GM12878 (cell line): ENCODE measurements around the gene NFU1. TPM values are rescaled to one million over a fixed set of nuclear protein-coding genes. Genes with fewer than 3 reads are reported as not detected.

Experiments used
- ATAC-seq: fragments of 200-7000 bp; cut with Tn5 transposase; 3 replicates; pipeline ENCODE4 v1.9.1; 2020; ENCODE audit warnings: mild to moderate bottlenecking, moderate library complexity
- BruUV-seq: library from RNA; stranded (reverse); fragments of 400-500 nt; replicated peaks from 2 replicates; lab custom pipeline; 2021; lab: Mats Ljungman, UMichigan
- CTCF ChIA-PET: fragments of 300-600 bp; sonication (Branson Sonifier 250); formaldehyde crosslinking; extraction: SDS; loops from one replicate; lab custom pipeline; 2021; ENCODE audit warnings: inconsistent platforms; lab: Yijun Ruan, JAX
- POLR2A ChIA-PET: fragments of 350-600 bp; formaldehyde crosslinking; extraction: SDS; loops from one replicate; lab custom pipeline; 2021; ENCODE audit warnings: inconsistent platforms; lab: Charles Lee
- RAD21 ChIA-PET: fragments of 300-600 bp; sonication (Branson Sonifier 250); formaldehyde crosslinking; loops from one replicate; lab custom pipeline; 2023; ENCODE audit warnings: antibody characterized with exemption; ENCODE audit not compliant: unreplicated experiment; lab: Charles Lee
- SMC1A ChIA-PET: fragments of 300-600 bp; sonication (Branson Sonifier 250); formaldehyde crosslinking; loops from one replicate; lab custom pipeline; 2023; ENCODE audit not compliant: unreplicated experiment, uncharacterized antibody; lab: Charles Lee
- DNase-seq: peaks from one replicate; pipeline ENCODE4 v3.0.0-alpha.2; 2011; ENCODE audit warnings: low read depth, low spot score
- FAIRE-seq: peaks from 3 replicates; lab custom pipeline; 2011; peaks lifted over from hg19 to GRCh38; lab: Jason Lieb, UNC
- H2AFZ ChIP-seq: 2 replicates; pipeline ENCODE4 v1.6.0; 2011; ENCODE audit warnings: low read depth, low read length, control low read depth; ENCODE audit not compliant: control insufficient read depth
- H3K27ac ChIP-seq: 2 replicates; pipeline ENCODE4 v1.5.1; 2011; ENCODE audit warnings: control low read depth; ENCODE audit not compliant: control insufficient read depth, insufficient read depth
- H3K27me3 ChIP-seq, 2 experiments: replicated peaks in 1 of 2; 2 replicates each; pipeline versions ENCODE4 v1.6.0 to v1.6.1; 2011; ENCODE audit warnings: low read length in 1 of 2; ENCODE audit not compliant: control insufficient read depth in 2 of 2, insufficient read depth in 2 of 2
- H3K36me3 ChIP-seq, 2 experiments: 2 replicates each; pipeline ENCODE4 v1.5.1; 2011; ENCODE audit warnings: low read length in 1 of 2; ENCODE audit not compliant: control insufficient read depth in 2 of 2, insufficient read depth in 2 of 2
- H3K4me1 ChIP-seq: 2 replicates; pipeline ENCODE4 v1.6.1; 2011; ENCODE audit warnings: mild to moderate bottlenecking, low read length, moderate library complexity, mixed read lengths; ENCODE audit not compliant: control insufficient read depth, insufficient read depth
- H3K4me2 ChIP-seq: 2 replicates; pipeline ENCODE4 v1.6.0; 2011; ENCODE audit warnings: control low read depth; ENCODE audit not compliant: control insufficient read depth, insufficient read depth
- H3K4me3 ChIP-seq: fragments of 200-600 bp; sonication (generic); 2 replicates; pipeline ENCODE4 v1.5.1; 2016
- H3K79me2 ChIP-seq: 2 replicates; pipeline ENCODE4 v1.6.0; 2011; ENCODE audit warnings: low read length; ENCODE audit not compliant: control insufficient read depth, insufficient read depth
- H3K9ac ChIP-seq: 2 replicates; pipeline ENCODE4 v1.8.0; 2011; ENCODE audit warnings: low read length, control low read depth, mixed read lengths; ENCODE audit not compliant: control insufficient read depth, insufficient read depth
- H3K9me3 ChIP-seq: replicated peaks from 3 replicates; pipeline ENCODE4 v1.5.1; 2011; ENCODE audit warnings: mild to moderate bottlenecking, low read length; ENCODE audit not compliant: control insufficient read depth, insufficient read depth
- H4K20me1 ChIP-seq: 2 replicates; pipeline ENCODE4 v1.6.0; 2011; ENCODE audit not compliant: control insufficient read depth, insufficient read depth
- BACH1 ChIP-seq: fragments of 450-650 bp; IDR thresholded peaks from 2 replicates; pipeline ENCODE4 v1.6.1; 2017; ENCODE audit warnings: mild to moderate bottlenecking, borderline replicate concordance
- CBX3 ChIP-seq: fragments of 200-600 bp; sonication (generic); IDR thresholded peaks from 2 replicates; pipeline ENCODE4 v1.6.1; 2016; ENCODE audit warnings: low read depth, borderline replicate concordance
- ETV6 ChIP-seq, 2 experiments: fragments of 450-650 bp in 1 of 2; IDR thresholded peaks in 1 of 2; conservative IDR thresholded peaks in 1 of 2; 2 replicates each; pipeline ENCODE4 v1.6.1; 2014; ENCODE audit warnings: antibody characterized with exemption in 1 of 2, borderline replicate concordance in 1 of 2, low read depth in 1 of 2, mild to moderate bottlenecking in 1 of 2, moderate library complexity in 1 of 2
- FOXK2 ChIP-seq: fragments of 450-650 bp; IDR thresholded peaks from 2 replicates; pipeline ENCODE4 v1.6.1; 2017; ENCODE audit warnings: mild to moderate bottlenecking, moderate library complexity
- IKZF2 ChIP-seq, 2 experiments: fragments of 450-650 bp; IDR thresholded peaks; 2 replicates each; pipeline ENCODE4 v1.6.1; 2017; ENCODE audit warnings: mild to moderate bottlenecking in 2 of 2, moderate library complexity in 2 of 2
- MXI1 ChIP-seq: fragments of 150-350 bp; IDR thresholded peaks from 2 replicates; pipeline ENCODE4 v1.6.1; 2011; ENCODE audit warnings: low read depth, mild to moderate bottlenecking, inconsistent platforms, low read length, improper control_type of control experiment
- NBN ChIP-seq: fragments of 450-650 bp; IDR thresholded peaks from 2 replicates; pipeline ENCODE4 v1.6.1; 2016
- RAD21 ChIP-seq: IDR thresholded peaks from 2 replicates; pipeline ENCODE4 v1.6.1; 2011; ENCODE audit warnings: mild to moderate bottlenecking, low read depth, low read length, moderate library complexity; ENCODE audit not compliant: insufficient read depth
- RAD51 ChIP-seq: fragments of 450-650 bp; IDR thresholded peaks from 2 replicates; pipeline ENCODE4 v1.6.1; 2016; ENCODE audit warnings: moderate library complexity, mild to moderate bottlenecking, inconsistent platforms
- WGBS: methylation state at CpG from one replicate; pipeline ENCODE4 v1.1.6; 2016; ENCODE audit warnings: low lambda C conversion rate; ENCODE audit not compliant: insufficient replicate concordance, insufficient coverage; ENCODE audit errors: missing lambda C conversion rate; 5-methylcytosine and 5-hydroxymethylcytosine counted together
- in situ Hi-C: fragments of 300-500 bp; cut with MboI; formaldehyde crosslinking; loops from 9 replicates; pipeline ENCODE4 v1.14.3; 2018; ENCODE audit warnings: mixed read lengths
- intact Hi-C: fragments of 100-400 bp; cut with micrococcal nuclease; formaldehyde crosslinking; loops from one replicate; pipeline ENCODE4 v1.14.2; 2022; ENCODE audit not compliant: unreplicated experiment
- polyA plus RNA-seq, 11 experiments: library from polyadenylated mRNA; depleted of rRNA in 4 of 11; unstranded in 6 of 11; stranded (reverse) in 5 of 11; fragments of >200 nt; fragmentation: Nextera tagmentation in 4 of 11; fragmentation: Illumina TruSeq in 1 of 11; extraction: Ambion mirVana in 4 of 11; extraction: Trizol in 1 of 11; gene quantifications; 1 replicate in 1 of 11; 2 replicates in 10 of 11; pipeline versions ENCODE4 v1.2.1 to v1.2.3, GENCODE V29; 2011 to 2016; ENCODE audit warnings: inconsistent platforms in 2 of 11, missing spikeins in 2 of 11, low read depth in 1 of 11
- total RNA-seq, 4 experiments: library from RNA; depleted of rRNA in 3 of 4; stranded (reverse); fragments of >200 nt in 3 of 4; fragmentation: Illumina TruSeq in 1 of 4; extraction: Trizol in 1 of 4; gene quantifications; 2 replicates each; pipeline versions ENCODE4 v1.2.1 to v1.2.3, GENCODE V29; 2013 to 2021
- TF ChIP-seq, protein P1 (sequence below): fragments of 450-650 bp; IDR thresholded peaks from 2 replicates; pipeline ENCODE4 v1.6.1; 2016; ENCODE audit warnings: mild to moderate bottlenecking

Gene NFU1
- total and polyA plus RNA-seq, 10 of the 15 experiments (the other 5 are each of a cell fraction or from before 2014, with no cell fraction given), result 27.3 to 86.0 (median 41.5) TPM

DNA sequence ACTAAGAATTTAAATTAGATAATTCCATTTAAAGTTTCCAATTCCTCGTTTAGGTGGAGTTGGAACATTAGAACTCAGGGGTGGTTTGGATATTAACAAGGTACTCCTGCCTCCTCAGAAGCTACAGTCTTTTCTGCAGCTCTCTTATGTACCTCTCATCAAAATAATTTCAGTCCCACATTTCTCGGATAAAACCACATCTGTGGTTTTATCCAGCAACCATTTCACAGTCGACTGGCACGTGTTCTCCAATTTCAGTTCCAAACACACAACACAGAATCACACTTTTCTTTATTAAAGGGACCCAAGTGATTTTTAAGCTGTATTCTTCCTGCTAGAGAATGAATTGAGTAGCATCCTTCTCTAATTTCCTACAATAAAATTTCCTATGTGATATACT is 22.7 kb upstream of the NFU1 start:
- H3K4me2 ChIP-seq, result no peak overlapping the region
- POLR2A ChIA-PET, result no interaction called here
- intact Hi-C loops, result no loop called here
- no peaks in the 10 kb centered on the region for H4K20me1 ChIP-seq
- no peak for TF ChIP-seq MXI1
- TF ChIP-seq, protein P1, sequence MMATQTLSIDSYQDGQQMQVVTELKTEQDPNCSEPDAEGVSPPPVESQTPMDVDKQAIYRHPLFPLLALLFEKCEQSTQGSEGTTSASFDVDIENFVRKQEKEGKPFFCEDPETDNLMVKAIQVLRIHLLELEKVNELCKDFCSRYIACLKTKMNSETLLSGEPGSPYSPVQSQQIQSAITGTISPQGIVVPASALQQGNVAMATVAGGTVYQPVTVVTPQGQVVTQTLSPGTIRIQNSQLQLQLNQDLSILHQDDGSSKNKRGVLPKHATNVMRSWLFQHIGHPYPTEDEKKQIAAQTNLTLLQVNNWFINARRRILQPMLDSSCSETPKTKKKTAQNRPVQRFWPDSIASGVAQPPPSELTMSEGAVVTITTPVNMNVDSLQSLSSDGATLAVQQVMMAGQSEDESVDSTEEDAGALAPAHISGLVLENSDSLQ, result no peak
- TF ChIP-seq RAD21, result no peak
- TF ChIP-seq IKZF2 (IDR thresholded peaks at IDR 0.05), result no peak
- no peak for TF ChIP-seq FOXK2
- TF ChIP-seq RAD51, result no peak
- TF ChIP-seq BACH1, result no peak
- no peak for TF ChIP-seq ETV6 (conservative IDR thresholded peaks at IDR 0.05 in 1 of 2, IDR thresholded peaks at IDR 0.05 in 1 of 2; ENCODE audit: borderline replicate concordance in 1 of 2, low read depth in 1 of 2)
- no peak for TF ChIP-seq NBN
- no peak for TF ChIP-seq CBX3
- in situ Hi-C loops, result no loop called here
- no peaks in the 10 kb centered on the region for H3K36me3 ChIP-seq
- BruUV-seq, result no TSS peak
- H3K9ac ChIP-seq, result no peak overlapping the region
- CTCF ChIA-PET, result interaction anchor here (1.4 kb wide), 1 partner anchor 55 kb away, joined by 3 read pairs; no protein-coding TSS in a partner anchor
- SMC1A ChIA-PET, result no interaction called here
- RAD21 ChIA-PET, result interaction anchor here (0.9 kb wide), 1 partner anchor 90 kb away, joined by 3 read pairs; no protein-coding TSS in a partner anchor
- no peaks in the 10 kb centered on the region for H3K27me3 ChIP-seq
- H3K27ac ChIP-seq, result no peak overlapping the region
- H3K79me2 ChIP-seq, result no peaks in the 10 kb centered on the region
- no peaks in the 10 kb centered on the region for H3K4me1 ChIP-seq
- DNase-seq (no peak), ATAC-seq (no peak), FAIRE-seq (no peak)
- no peak overlapping the region for H3K4me3 ChIP-seq
- 49% methylated on average over 4 of the region's 4 CpGs for WGBS
- no peak overlapping the region for H2AFZ ChIP-seq
- H3K9me3 ChIP-seq, result no peaks in the 10 kb centered on the region
